OCI-LY7 (cell line): Measurements from ENCODE around the gene EYS.

Source experiments
- EZH2phosphoT487 ChIP-seq: fragments of 200-600 bp; sonication (generic); IDR thresholded peaks from 2 replicates; pipeline ENCODE4 v1.6.1; 2018; ENCODE audit warnings: low read depth, borderline replicate concordance, mild to moderate bottlenecking, mixed run types, antibody characterized with exemption, low read length, moderate library complexity, mixed read lengths
- TF ChIP-seq, protein P1 (sequence below): fragments of 200-600 bp; sonication (generic); conservative IDR thresholded peaks from 2 replicates; pipeline ENCODE4 v1.5.1; 2014; ENCODE audit warnings: mild to moderate bottlenecking, antibody characterized with exemption, low read length, moderate library complexity, mixed read lengths

DNA sequence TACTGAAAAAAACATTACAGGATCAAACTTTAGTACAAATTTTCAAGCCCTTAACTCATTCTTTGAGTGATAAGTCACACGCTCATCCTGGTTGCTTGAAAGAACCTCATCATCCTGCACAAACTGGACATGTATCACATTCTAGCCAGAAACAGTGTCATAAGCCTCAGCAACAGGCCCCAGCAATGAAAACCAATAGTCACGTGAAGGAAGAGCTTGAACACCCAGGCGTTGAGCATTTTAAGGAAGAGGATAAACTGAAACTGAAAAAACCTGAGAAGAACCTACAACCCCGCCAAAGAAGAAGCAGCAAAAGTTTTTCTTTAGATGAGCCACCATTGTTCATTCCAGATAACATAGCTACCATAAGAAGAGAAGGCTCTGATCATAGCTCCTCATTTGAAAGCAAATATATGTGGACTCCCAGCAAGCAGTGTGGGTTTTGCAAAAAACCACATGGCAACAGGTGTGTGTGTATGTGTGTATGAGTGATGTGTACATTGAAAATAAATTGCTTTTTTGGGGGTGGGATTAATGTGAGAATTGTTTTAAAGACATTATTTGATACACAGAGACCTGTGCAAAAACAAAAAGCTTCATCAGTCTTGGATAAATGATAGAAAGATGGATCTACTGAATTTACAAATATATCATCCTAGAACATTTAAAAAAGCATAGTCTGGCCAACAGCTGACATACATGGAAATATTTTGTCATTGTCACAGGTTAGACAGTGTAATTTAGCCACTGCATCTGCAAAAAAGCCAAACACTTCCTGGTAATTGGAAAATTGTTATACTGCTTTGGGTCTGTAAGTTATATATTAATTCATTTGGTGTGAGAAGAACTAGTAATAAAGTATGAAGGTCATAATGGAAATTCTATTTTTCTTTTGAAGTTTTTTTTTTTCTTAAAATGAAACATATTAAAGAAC is 2021.3 kb downstream of the EYS start:
- TF ChIP-seq, protein P1, sequence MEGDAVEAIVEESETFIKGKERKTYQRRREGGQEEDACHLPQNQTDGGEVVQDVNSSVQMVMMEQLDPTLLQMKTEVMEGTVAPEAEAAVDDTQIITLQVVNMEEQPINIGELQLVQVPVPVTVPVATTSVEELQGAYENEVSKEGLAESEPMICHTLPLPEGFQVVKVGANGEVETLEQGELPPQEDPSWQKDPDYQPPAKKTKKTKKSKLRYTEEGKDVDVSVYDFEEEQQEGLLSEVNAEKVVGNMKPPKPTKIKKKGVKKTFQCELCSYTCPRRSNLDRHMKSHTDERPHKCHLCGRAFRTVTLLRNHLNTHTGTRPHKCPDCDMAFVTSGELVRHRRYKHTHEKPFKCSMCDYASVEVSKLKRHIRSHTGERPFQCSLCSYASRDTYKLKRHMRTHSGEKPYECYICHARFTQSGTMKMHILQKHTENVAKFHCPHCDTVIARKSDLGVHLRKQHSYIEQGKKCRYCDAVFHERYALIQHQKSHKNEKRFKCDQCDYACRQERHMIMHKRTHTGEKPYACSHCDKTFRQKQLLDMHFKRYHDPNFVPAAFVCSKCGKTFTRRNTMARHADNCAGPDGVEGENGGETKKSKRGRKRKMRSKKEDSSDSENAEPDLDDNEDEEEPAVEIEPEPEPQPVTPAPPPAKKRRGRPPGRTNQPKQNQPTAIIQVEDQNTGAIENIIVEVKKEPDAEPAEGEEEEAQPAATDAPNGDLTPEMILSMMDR = no peak
- no peak for TF ChIP-seq EZH2phosphoT487
